ENCODE results near the gene BABAM2. TPM values are rescaled to one million over a fixed set of nuclear protein-coding genes. Genes with fewer than 3 reads are reported as not detected.

The BABAM2 gene
- total RNA-seq, 2 donors from 2014 or later = 36.4 to 40.9 TPM

GRCh38 chr2:28032816-28033215 is 142.3 kb downstream of the BABAM2 start:
- no peaks in the 10 kb centered on the region for H3K9me3 Mint-ChIP-seq
- H3K27ac Mint-ChIP-seq = no peak overlapping the region
- Histone ChIP-seq H3K9me3 (ENCODE audit: control insufficient read depth, low read length) (no peaks in the 10 kb centered on the region), H3K36me3 (ENCODE audit: control insufficient read depth, insufficient read depth, low read length) (no peaks in the 10 kb centered on the region), H3K27me3 (ENCODE audit: control insufficient read depth, insufficient read depth, low read length, poor library complexity, severe bottlenecking) (no peaks in the 10 kb centered on the region), H3K4me3 (ENCODE audit: low read length) (no peak overlapping the region), H3K9ac (ENCODE audit: extremely low read depth, low read length, poor library complexity, severe bottlenecking) (no peak overlapping the region), H3K27ac (ENCODE audit: low read depth, low read length) (no peak overlapping the region), H3K4me1 (ENCODE audit: control insufficient read depth, insufficient read depth, low read length) (no peaks in the 10 kb centered on the region)
- no peaks in the 10 kb centered on the region for H3K27me3 Mint-ChIP-seq (ENCODE audit: insufficient read depth)
- DNase-seq = no peak
- no peaks in the 10 kb centered on the region for H3K4me1 Mint-ChIP-seq
- TF ChIP-seq, protein P1, sequence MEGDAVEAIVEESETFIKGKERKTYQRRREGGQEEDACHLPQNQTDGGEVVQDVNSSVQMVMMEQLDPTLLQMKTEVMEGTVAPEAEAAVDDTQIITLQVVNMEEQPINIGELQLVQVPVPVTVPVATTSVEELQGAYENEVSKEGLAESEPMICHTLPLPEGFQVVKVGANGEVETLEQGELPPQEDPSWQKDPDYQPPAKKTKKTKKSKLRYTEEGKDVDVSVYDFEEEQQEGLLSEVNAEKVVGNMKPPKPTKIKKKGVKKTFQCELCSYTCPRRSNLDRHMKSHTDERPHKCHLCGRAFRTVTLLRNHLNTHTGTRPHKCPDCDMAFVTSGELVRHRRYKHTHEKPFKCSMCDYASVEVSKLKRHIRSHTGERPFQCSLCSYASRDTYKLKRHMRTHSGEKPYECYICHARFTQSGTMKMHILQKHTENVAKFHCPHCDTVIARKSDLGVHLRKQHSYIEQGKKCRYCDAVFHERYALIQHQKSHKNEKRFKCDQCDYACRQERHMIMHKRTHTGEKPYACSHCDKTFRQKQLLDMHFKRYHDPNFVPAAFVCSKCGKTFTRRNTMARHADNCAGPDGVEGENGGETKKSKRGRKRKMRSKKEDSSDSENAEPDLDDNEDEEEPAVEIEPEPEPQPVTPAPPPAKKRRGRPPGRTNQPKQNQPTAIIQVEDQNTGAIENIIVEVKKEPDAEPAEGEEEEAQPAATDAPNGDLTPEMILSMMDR (conservative IDR thresholded peaks at IDR 0.05) = no peak
- no peaks in the 10 kb centered on the region for H3K36me3 Mint-ChIP-seq (ENCODE audit: low read depth)
- 90 to 100% methylated on average over 1 to 3 of the region's 4 CpGs for WGBS, 2 experiments (ENCODE audit: insufficient coverage in 1 of 2, insufficient read length in 1 of 2)
- no peak overlapping the region for H3K4me3 Mint-ChIP-seq

DNA sequence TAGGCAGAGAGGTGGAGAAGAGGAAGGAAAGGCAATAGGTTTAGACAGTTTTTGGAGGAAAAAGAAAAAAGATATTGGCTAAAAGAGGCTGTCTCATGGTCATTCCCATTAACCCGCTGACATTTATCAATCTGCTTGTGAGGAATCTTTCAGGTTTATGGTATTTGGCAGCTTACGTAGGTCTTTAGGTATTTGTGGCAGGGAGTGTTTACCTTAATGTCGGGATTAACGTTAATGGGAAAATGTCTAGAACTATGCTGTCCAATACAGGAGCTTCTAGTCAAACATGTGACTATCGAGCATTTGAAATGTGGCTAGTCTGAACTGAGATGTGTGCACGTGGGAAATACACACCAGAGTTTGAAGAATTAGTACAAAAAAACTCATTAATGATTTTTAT is 144.2 kb downstream of the BABAM2 start:
- DNase-seq = no peak
- 93 to 95% methylated on average over 6 of the region's 6 CpGs for WGBS, 2 experiments (ENCODE audit: insufficient coverage in 1 of 2, insufficient read length in 1 of 2)
- no peak overlapping the region for H3K9ac ChIP-seq (ENCODE audit: extremely low read depth, low read length, poor library complexity, severe bottlenecking)
- H3K36me3 ChIP-seq (ENCODE audit: control insufficient read depth, insufficient read depth, low read length) = no peaks in the 10 kb centered on the region
- no peaks in the 10 kb centered on the region for H3K4me1 ChIP-seq (ENCODE audit: control insufficient read depth, insufficient read depth, low read length)
- Mint-ChIP-seq H3K27ac (no peak overlapping the region), H3K4me3 (no peak overlapping the region), H3K36me3 (ENCODE audit: low read depth) (no peaks in the 10 kb centered on the region), H3K27me3 (ENCODE audit: insufficient read depth) (no peaks in the 10 kb centered on the region), H3K4me1 (no peaks in the 10 kb centered on the region), H3K9me3 (no peaks in the 10 kb centered on the region)
- H3K9me3 ChIP-seq (ENCODE audit: control insufficient read depth, low read length) = no peaks in the 10 kb centered on the region
- no peak overlapping the region for H3K27ac ChIP-seq (ENCODE audit: low read depth, low read length)
- no peaks in the 10 kb centered on the region for H3K27me3 ChIP-seq (ENCODE audit: control insufficient read depth, insufficient read depth, low read length, poor library complexity, severe bottlenecking)
- TF ChIP-seq, protein P1 (conservative IDR thresholded peaks at IDR 0.05) = no peak
- H3K4me3 ChIP-seq (ENCODE audit: low read length) = no peak overlapping the region

GRCh38 chr2:28035163-28035690 is 144.7 kb downstream of the BABAM2 start:
- Mint-ChIP-seq H3K4me1 (no peaks in the 10 kb centered on the region), H3K27ac (no peak overlapping the region), H3K4me3 (no peak overlapping the region), H3K9me3 (no peaks in the 10 kb centered on the region), H3K27me3 (ENCODE audit: insufficient read depth) (no peaks in the 10 kb centered on the region), H3K36me3 (ENCODE audit: low read depth) (no peaks in the 10 kb centered on the region)
- Histone ChIP-seq H3K4me3 (ENCODE audit: low read length) (no peak overlapping the region), H3K4me1 (ENCODE audit: control insufficient read depth, insufficient read depth, low read length) (no peaks in the 10 kb centered on the region), H3K9ac (ENCODE audit: extremely low read depth, low read length, poor library complexity, severe bottlenecking) (no peak overlapping the region), H3K27me3 (ENCODE audit: control insufficient read depth, insufficient read depth, low read length, poor library complexity, severe bottlenecking) (no peaks in the 10 kb centered on the region), H3K9me3 (ENCODE audit: control insufficient read depth, low read length) (no peaks in the 10 kb centered on the region), H3K27ac (ENCODE audit: low read depth, low read length) (no peak overlapping the region), H3K36me3 (ENCODE audit: control insufficient read depth, insufficient read depth, low read length) (no peaks in the 10 kb centered on the region)
- no peak for DNase-seq
- WGBS, 2 experiments (ENCODE audit: insufficient coverage in 1 of 2, insufficient read length in 1 of 2) = 99 to 100% methylated on average over 2 to 3 of the region's 3 CpGs
- TF ChIP-seq, protein P1 (conservative IDR thresholded peaks at IDR 0.05) = no peak

All from endodermal cell (in vitro differentiated cells).